AG04449 (cell line): ENCODE measurements around the gene ZNF598.

ENCODE experiments used
- CTCF ChIA-PET: fragments of 350-600 bp; formaldehyde crosslinking; extraction: SDS; loops from one replicate; lab custom pipeline; 2021; ENCODE audit warnings: antibody characterized with exemption; lab: Yijun Ruan, JAX
- POLR2A ChIA-PET: fragments of 400-600, 350-600 bp; formaldehyde crosslinking; extraction: SDS; loops from one replicate; lab custom pipeline; 2020; ENCODE audit warnings: antibody characterized with exemption, inconsistent platforms; lab: Yijun Ruan, JAX
- DNase-seq: peaks from one replicate; pipeline ENCODE4 v3.0.0-alpha.2; 2010; ENCODE audit warnings: low read depth, low spot score
- H3K4me3 ChIP-seq: 2 replicates; pipeline ENCODE4 v1.5.1; 2011; ENCODE audit warnings: low read depth, mild to moderate bottlenecking, control low read depth, low read length
- CTCF ChIP-seq: IDR thresholded peaks from one replicate; pipeline ENCODE4 v1.5.1; 2011; ENCODE audit warnings: mild to moderate bottlenecking, moderate library complexity, low read length, control low read depth, inconsistent platforms; ENCODE audit not compliant: insufficient read depth; ENCODE audit errors: missing control alignments

ZNF598 gene

GRCh38 chr16:2022723-2023091 lies 13.1 kb upstream of the ZNF598 start:
- no peak for TF ChIP-seq CTCF
- ChIA-PET POLR2A (interaction anchor here (0.6 to 1.2 kb wide), 4 partner anchors 13 to 133 kb away, joined by 3 to 6 read pairs (median 4); partner anchors contain the start of genes NTHL1, TRAF7 and TSC2), CTCF (interaction anchor here (0.6 to 8.2 kb wide), 29 partner anchors 10 to 132 kb away, joined by 3 to 135 read pairs (median 5); partner anchors contain the start of genes NTHL1, PKD1, RAB26 and TSC2)
- H3K4me3 ChIP-seq = peak overlapping the region; percentile 46
- DNase-seq = no peak

DNA sequence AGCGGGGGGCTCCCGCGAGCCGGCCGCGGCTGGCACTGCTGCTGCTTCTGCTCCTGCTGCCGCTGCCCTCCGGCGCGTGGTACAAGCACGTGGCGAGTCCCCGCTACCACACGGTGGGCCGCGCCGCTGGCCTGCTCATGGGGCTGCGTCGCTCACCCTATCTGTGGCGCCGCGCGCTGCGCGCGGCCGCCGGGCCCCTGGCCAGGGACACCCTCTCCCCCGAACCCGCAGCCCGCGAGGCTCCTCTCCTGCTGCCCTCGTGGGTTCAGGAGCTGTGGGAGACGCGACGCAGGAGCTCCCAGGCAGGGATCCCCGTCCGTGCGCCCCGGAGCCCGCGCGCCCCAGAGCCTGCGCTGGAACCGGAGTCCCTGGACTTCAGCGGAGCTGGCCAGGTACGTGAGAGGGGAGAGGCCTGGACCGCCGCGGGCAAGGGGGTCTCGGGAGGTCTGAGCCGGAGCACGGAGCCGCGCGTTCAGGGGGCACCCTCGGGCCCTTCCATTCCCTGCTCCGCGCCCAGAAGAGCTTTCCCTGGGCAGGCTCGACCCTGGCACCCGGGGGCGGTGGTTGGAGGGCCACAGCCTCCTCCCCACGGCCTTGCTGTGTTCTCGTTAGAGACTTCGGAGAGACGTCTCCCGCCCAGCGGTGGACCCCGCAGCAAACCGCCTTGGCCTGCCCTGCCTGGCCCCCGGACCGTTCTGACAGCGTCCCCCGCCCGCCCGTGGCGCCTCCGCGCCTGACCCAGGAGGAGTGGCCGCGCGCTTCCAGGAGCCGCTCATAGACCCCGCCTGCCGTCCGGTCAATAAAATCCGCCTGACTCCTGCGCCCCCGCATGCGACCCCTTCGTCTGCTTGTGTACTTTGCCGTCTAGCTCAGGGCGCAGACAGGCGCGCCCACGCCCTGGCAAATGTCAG lies 10.6 kb upstream of the ZNF598 start:
- TF ChIP-seq CTCF = no peak
- no peak for DNase-seq
- peak overlapping the region; percentile 8 for H3K4me3 ChIP-seq
- ChIA-PET POLR2A (no interaction called here), CTCF (interaction anchor here (1.2 to 8.2 kb wide), 3 partner anchors 15 to 124 kb away, joined by 3 to 135 read pairs (median 6); partner anchors contain the start of gene RAB26)

GRCh38 chr16:2019518-2019920 lies 9.9 kb upstream of the ZNF598 start, which contains the start of gene NPW:
Gene NPW (plus strand): TSS chr16:2019785.
- ChIA-PET CTCF (interaction anchor here (2.0 to 8.2 kb wide), 2 partner anchors 37 to 124 kb away, joined by 6 to 135 read pairs; partner anchors contain the start of gene RAB26), POLR2A (no interaction called here)
- no peak for TF ChIP-seq CTCF
- no peak for DNase-seq
- H3K4me3 ChIP-seq = peak within 1 kb of the TSS; percentile 8

DNA sequence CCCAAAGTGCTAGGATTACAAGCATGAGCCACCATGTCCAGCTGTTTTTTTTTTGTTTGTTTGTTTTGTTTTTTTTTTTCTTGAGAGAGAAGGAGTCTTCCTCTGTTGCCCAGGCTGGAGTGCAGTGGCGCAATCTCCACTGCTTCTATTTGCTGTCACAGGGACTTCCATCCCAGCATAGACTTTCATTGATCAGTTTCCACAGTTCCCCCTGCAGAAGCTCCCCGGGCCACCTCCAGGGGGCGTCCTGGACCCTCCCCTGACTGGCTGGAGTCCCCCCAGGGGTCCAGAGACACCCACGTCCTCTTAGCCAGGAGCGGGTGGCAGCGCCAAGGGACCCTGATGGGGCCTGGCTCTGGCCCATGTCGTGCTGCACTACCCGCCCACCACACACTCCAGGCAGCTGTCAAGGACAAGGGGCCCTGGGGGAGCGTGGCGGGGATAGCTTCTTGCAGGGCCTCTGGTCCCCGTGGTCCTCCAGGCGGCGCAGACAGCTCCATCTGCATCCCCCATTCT lies 6.8 kb upstream of the ZNF598 start:
- CTCF ChIA-PET = interaction anchor here (1.1 to 2.2 kb wide), 8 partner anchors 9 to 138 kb away, joined by 3 to 10 read pairs (median 4); partner anchors contain the start of genes NHERF2 and TRAF7
- POLR2A ChIA-PET = interaction anchor here (0.9 kb wide), 1 partner anchor 139 kb away, joined by 3 read pairs; the partner anchor contains the start of gene TRAF7
- H3K4me3 ChIP-seq = no peak overlapping the region
- no peak for DNase-seq
- peak; percentile 50 for TF ChIP-seq CTCF

- ChIA-PET CTCF (interaction anchor here (1.1 to 5.4 kb wide), 9 partner anchors 9 to 139 kb away, joined by 3 to 38 read pairs (median 5); partner anchors contain the start of genes NHERF2 and TRAF7), POLR2A (no interaction called here)
- DNase-seq = no peak
- H3K4me3 ChIP-seq = no peak overlapping the region
- TF ChIP-seq CTCF = no peak
Measured at GRCh38 chr16:2015947-2016208, 6.3 kb upstream of the ZNF598 start.
